ENCODE measurements around the gene ATP2B2. TPM values are rescaled to one million over a fixed set of nuclear protein-coding genes. Genes with fewer than 3 reads are reported as not detected.

Gene ATP2B2
- polyA plus RNA-seq, 4 donors, result 0.34 to 0.89 (median 0.46) TPM

GRCh38 chr3:10353160-10353559 is 152.2 kb downstream of the ATP2B2 start:
- DNase-seq (ENCODE audit: low read depth in 4 of 4, low spot score in 3 of 4), result no peak

GRCh38 chr3:10352146-10352911 is 153.1 kb downstream of the ATP2B2 start:
- DNase-seq (ENCODE audit: low read depth in 4 of 4, low spot score in 3 of 4), result no peak

GRCh38 chr3:10351013-10351735 is 154.2 kb downstream of the ATP2B2 start:
- DNase-seq (ENCODE audit: low read depth in 4 of 4, low spot score in 3 of 4), result no peak

- DNase-seq (ENCODE audit: low read depth in 4 of 4, low spot score in 3 of 4), result no peak
These were observed 154.9 kb downstream of the ATP2B2 start for GRCh38 chr3:10350324-10350985.

GRCh38 chr3:10349801-10350200 is 155.6 kb downstream of the ATP2B2 start:
- DNase-seq (ENCODE audit: low read depth in 4 of 4, low spot score in 3 of 4), result no peak

GRCh38 chr3:10348404-10348721 is 157.0 kb downstream of the ATP2B2 start:
- no peak for DNase-seq (ENCODE audit: low read depth in 4 of 4, low spot score in 3 of 4)

- no peak for DNase-seq (ENCODE audit: low read depth in 4 of 4, low spot score in 3 of 4)
These were observed 157.6 kb downstream of the ATP2B2 start for GRCh38 chr3:10347648-10348403.

- DNase-seq (ENCODE audit: low read depth in 4 of 4, low spot score in 3 of 4), result no peak
These were observed 159.5 kb downstream of the ATP2B2 start for GRCh38 chr3:10345911-10346310.

GRCh38 chr3:10344944-10345575 is 160.3 kb downstream of the ATP2B2 start:
- no peak for DNase-seq (ENCODE audit: low read depth in 4 of 4, low spot score in 3 of 4)

- DNase-seq (ENCODE audit: low read depth in 4 of 4, low spot score in 3 of 4), result no peak
These were observed 161.0 kb downstream of the ATP2B2 start for GRCh38 chr3:10344147-10344943.

GRCh38 chr3:10343526-10343925 is 161.9 kb downstream of the ATP2B2 start:
- no peak for DNase-seq (ENCODE audit: low read depth in 4 of 4, low spot score in 3 of 4)

GRCh38 chr3:10342781-10343180 is 162.6 kb downstream of the ATP2B2 start:
- DNase-seq (ENCODE audit: low read depth in 4 of 4, low spot score in 3 of 4), result no peak

GRCh38 chr3:10341901-10342398 is 163.4 kb downstream of the ATP2B2 start:
- no peak for DNase-seq (ENCODE audit: low read depth in 4 of 4, low spot score in 3 of 4)

- DNase-seq (ENCODE audit: low read depth in 4 of 4, low spot score in 3 of 4), result no peak
These were observed 164.9 kb downstream of the ATP2B2 start for GRCh38 chr3:10340476-10340875.

GRCh38 chr3:10340046-10340445 is 165.3 kb downstream of the ATP2B2 start:
- no peak for DNase-seq (ENCODE audit: low read depth in 4 of 4, low spot score in 3 of 4)

- DNase-seq (ENCODE audit: low read depth in 4 of 4, low spot score in 3 of 4), result no peak
These were observed 165.9 kb downstream of the ATP2B2 start for GRCh38 chr3:10339376-10339955.

- DNase-seq (ENCODE audit: low read depth in 4 of 4, low spot score in 3 of 4), result no peak
These were observed 166.6 kb downstream of the ATP2B2 start for GRCh38 chr3:10338591-10339353.

GRCh38 chr3:10338164-10338470 is 167.3 kb downstream of the ATP2B2 start:
- no peak for DNase-seq (ENCODE audit: low read depth in 4 of 4, low spot score in 3 of 4)

Data from left renal pelvis (tissue), 4 donors.